Chondrocyte (in vitro differentiated cells): ENCODE data around the gene NCKAP1. TPM values are rescaled to one million over a fixed set of nuclear protein-coding genes. Genes with fewer than 3 reads are reported as not detected.
A peak's percentile ranks its signal among the peaks of the same experiment; 100 is the strongest.
"Not testable (repeated sequence)": the region's sequence is repeated elsewhere in the genome, so short reads cannot be mapped to it uniquely, and the experiment has no call there.

Source experiments
- DNase-seq: peaks from one replicate; pipeline ENCODE4 v3.0.0; 2021; ENCODE audit warnings: mixed read lengths, low spot score
- H3K27ac Mint-ChIP-seq: one replicate; pipeline ENCODE4 v1.8.0; 2021; ENCODE audit warnings: mild to moderate bottlenecking, moderate library complexity, mixed read lengths; ENCODE audit not compliant: unreplicated experiment
- H3K27me3 Mint-ChIP-seq: 2 replicates; pipeline ENCODE4 v1.8.0; 2021; ENCODE audit warnings: low read depth, mixed read lengths
- H3K36me3 Mint-ChIP-seq: 2 replicates; pipeline ENCODE4 v1.8.0; 2021; ENCODE audit warnings: low read depth, mixed read lengths
- H3K4me1 Mint-ChIP-seq: 2 replicates; pipeline ENCODE4 v1.8.0; 2021; ENCODE audit warnings: low read depth, mild to moderate bottlenecking, mixed read lengths
- H3K4me3 Mint-ChIP-seq: one replicate; pipeline ENCODE4 v1.8.0; 2021; ENCODE audit warnings: mild to moderate bottlenecking, moderate library complexity, mixed read lengths; ENCODE audit not compliant: unreplicated experiment
- H3K9me3 Mint-ChIP-seq: 2 replicates; pipeline ENCODE4 v1.8.0; 2021; ENCODE audit warnings: low read depth, mixed read lengths
- CTCF ChIP-seq: fragments of 200-600 bp; sonication (generic); IDR thresholded peaks from 2 replicates; pipeline ENCODE4 v1.5.0; 2021; ENCODE audit warnings: antibody characterized with exemption, mild to moderate bottlenecking, moderate library complexity
- total RNA-seq: library from RNA; stranded (reverse); gene quantifications from 3 replicates; pipeline ENCODE4 v1.2.1, GENCODE V29; 2021

Gene NCKAP1
- total RNA-seq, 1 donor from 2014 or later, result 189 TPM

GRCh38 chr2:182885771-182886170 is 152.5 kb downstream of the NCKAP1 start:
- H3K4me1 Mint-ChIP-seq, result peaks cover 31% of the 10 kb centered on the region
- no peaks in the 10 kb centered on the region for H3K27me3 Mint-ChIP-seq
- H3K4me3 Mint-ChIP-seq, result no peak overlapping the region
- no peak overlapping the region for H3K27ac Mint-ChIP-seq
- no peak for DNase-seq
- no peaks in the 10 kb centered on the region for H3K9me3 Mint-ChIP-seq
- no peaks in the 10 kb centered on the region for H3K36me3 Mint-ChIP-seq
- TF ChIP-seq CTCF, result no peak

DNA sequence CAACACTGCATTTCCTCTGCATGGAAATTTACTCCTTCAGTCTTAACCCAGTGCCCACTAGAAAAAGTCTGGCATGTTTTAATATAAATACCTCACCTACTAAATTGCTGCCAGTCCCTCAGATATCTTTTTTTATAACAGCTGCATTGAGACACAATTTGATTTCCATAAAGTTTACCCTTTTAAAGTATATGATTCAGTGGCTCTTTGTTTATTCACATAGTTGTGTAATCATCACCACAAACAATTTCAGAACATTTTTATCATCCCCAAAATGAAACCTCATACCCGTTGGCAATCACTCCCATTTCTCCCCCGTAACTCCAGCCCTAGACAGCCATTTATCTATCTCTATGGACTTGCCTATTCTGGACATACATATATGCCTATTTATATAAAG is 154.8 kb downstream of the NCKAP1 start:
- Mint-ChIP-seq H3K27ac (no peak overlapping the region), H3K4me1 (peaks cover 22% of the 10 kb centered on the region), H3K4me3 (no peak overlapping the region), H3K9me3 (peaks cover 11% of the 10 kb centered on the region), H3K36me3 (peaks cover 5% of the 10 kb centered on the region), H3K27me3 (no peaks in the 10 kb centered on the region)
- no peak for TF ChIP-seq CTCF
- no peak for DNase-seq

GRCh38 chr2:182880100-182880499 is 158.2 kb downstream of the NCKAP1 start:
- H3K4me3 Mint-ChIP-seq, DNase-seq, H3K27ac Mint-ChIP-seq, H3K4me1 Mint-ChIP-seq, H3K27me3 Mint-ChIP-seq: not testable (repeated sequence)
- Mint-ChIP-seq H3K9me3 (peaks cover 26% of the 10 kb centered on the region), H3K36me3 (peaks cover 14% of the 10 kb centered on the region)

DNA sequence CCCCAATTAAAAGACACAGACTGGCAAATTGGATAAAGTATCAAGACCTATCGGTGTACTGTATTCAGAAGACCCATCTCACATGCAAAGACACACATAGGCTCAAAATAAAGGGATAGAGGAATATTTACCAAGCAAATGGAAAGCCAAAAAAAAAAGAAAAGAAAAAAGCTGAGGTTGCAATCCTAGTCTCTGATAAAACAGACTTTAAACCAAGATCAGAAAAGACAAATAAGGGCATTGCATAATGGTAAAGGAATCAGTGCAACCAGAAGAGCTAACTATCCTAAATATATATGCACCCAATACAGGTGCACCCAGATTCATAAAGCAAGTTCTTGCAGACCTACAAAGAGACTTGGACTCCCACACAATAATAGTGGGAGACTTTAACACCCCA is 161.6 kb downstream of the NCKAP1 start:
- H3K27me3 Mint-ChIP-seq, H3K4me1 Mint-ChIP-seq, H3K4me3 Mint-ChIP-seq, DNase-seq, H3K27ac Mint-ChIP-seq: not testable (repeated sequence)
- Mint-ChIP-seq H3K36me3 (peaks cover 14% of the 10 kb centered on the region), H3K9me3 (peaks cover 31% of the 10 kb centered on the region)

- H3K27me3 Mint-ChIP-seq, result no peaks in the 10 kb centered on the region
- peaks cover 25% of the 10 kb centered on the region for H3K4me1 Mint-ChIP-seq
- no peak for DNase-seq
- H3K27ac Mint-ChIP-seq, result no peak overlapping the region
- no peak overlapping the region for H3K4me3 Mint-ChIP-seq
- no peaks in the 10 kb centered on the region for H3K36me3 Mint-ChIP-seq
- H3K9me3 Mint-ChIP-seq, result peaks cover 5% of the 10 kb centered on the region
- peak; percentile 52 for TF ChIP-seq CTCF
Observed at GRCh38 chr2:182870227-182870626, 168.0 kb downstream of the NCKAP1 start.

DNA sequence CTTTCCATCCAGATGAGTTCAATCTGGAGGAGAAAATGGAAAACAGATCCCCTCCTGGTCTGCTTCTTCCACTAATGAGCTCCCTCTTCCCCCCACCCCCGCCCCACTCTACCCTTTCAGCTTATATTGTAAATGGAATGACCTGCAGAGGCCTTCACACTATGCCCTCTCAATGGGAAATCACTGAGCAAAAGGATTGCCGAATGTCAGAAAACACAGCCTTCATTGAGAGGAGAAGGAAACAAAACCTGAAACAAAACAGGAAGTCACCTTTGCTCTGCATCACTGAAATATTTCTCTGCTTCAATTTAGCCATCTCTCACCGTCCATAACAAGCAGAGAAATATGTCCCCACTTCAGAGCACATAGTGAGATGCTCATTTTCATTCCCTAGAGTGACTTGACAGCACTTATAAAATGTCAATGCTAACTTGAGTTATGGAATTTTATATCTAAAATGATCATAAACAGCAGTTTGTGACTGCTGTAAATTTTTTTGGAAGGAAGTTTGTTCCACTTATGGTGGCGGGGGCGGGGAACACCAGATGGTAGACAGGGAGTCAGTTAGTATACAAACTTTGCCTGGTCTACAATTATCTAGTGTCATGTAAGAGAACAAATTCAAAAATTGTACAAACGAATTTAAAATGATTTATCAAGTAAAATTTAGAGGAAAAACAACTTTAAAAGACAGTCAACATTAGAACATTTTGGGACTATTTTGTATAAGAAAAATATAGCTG is 170.0 kb downstream of the NCKAP1 start:
- Mint-ChIP-seq H3K4me1 (peaks cover 40% of the 10 kb centered on the region), H3K4me3 (no peak overlapping the region), H3K9me3 (no peaks in the 10 kb centered on the region), H3K36me3 (no peaks in the 10 kb centered on the region), H3K27me3 (no peaks in the 10 kb centered on the region), H3K27ac (no peak overlapping the region)
- TF ChIP-seq CTCF, result no peak
- no peak for DNase-seq
